HepG2 (cell line): ENCODE measurements around the gene COG1. TPM values are rescaled to one million over a fixed set of nuclear protein-coding genes. Genes with fewer than 3 reads are reported as not detected.

Source experiments
- ADNP ChIP-seq: sonication (generic); formaldehyde crosslinking; IDR thresholded peaks from 2 replicates; pipeline ENCODE4 v1.4.0; 2020; ENCODE audit warnings: missing genetic modification reagents
- CSRNP2 ChIP-seq: sonication (generic); formaldehyde crosslinking; conservative IDR thresholded peaks from 2 replicates; pipeline ENCODE4 v1.8.0; 2022; ENCODE audit warnings: low read depth, missing genetic modification reagents
- EED ChIP-seq: sonication (generic); formaldehyde crosslinking; IDR thresholded peaks from 2 replicates; pipeline ENCODE4 v1.5.0; 2020; ENCODE audit warnings: mild to moderate bottlenecking, missing genetic modification reagents
- FOSL2 ChIP-seq: sonication (generic); formaldehyde crosslinking; IDR thresholded peaks from 2 replicates; pipeline ENCODE4 v1.4.0; 2020; ENCODE audit warnings: missing genetic modification reagents
- GABPA ChIP-seq, 2 experiments: IDR thresholded peaks; 2 replicates each; pipeline ENCODE4 v1.6.1; 2011 to 2016; ENCODE audit warnings: low read depth in 2 of 2, low read length in 1 of 2, missing biosample characterization in 1 of 2, missing genetic modification characterization in 1 of 2
- GRHL1 ChIP-seq: sonication (generic); formaldehyde crosslinking; conservative IDR thresholded peaks from 2 replicates; pipeline ENCODE4 v1.8.0; 2022; ENCODE audit warnings: missing genetic modification reagents
- HOXA7 ChIP-seq: sonication (generic); formaldehyde crosslinking; IDR thresholded peaks from 2 replicates; pipeline ENCODE4 v1.8.1; 2022; ENCODE audit warnings: mild to moderate bottlenecking, missing genetic modification reagents, moderate library complexity
- IKZF1 ChIP-seq: fragments of 450-650 bp; IDR thresholded peaks from 2 replicates; pipeline ENCODE4 v1.7.1; 2016
- JDP2 ChIP-seq: sonication (generic); formaldehyde crosslinking; IDR thresholded peaks from 2 replicates; pipeline ENCODE4 v1.8.1; 2022; ENCODE audit warnings: missing genetic modification reagents, borderline replicate concordance
- RFX1 ChIP-seq: fragments of 450-650 bp; IDR thresholded peaks from 2 replicates; pipeline ENCODE4 v1.6.1; 2017
- SAFB2 ChIP-seq: sonication (generic); formaldehyde crosslinking; IDR thresholded peaks from 2 replicates; pipeline ENCODE4 v1.5.1; 2020; ENCODE audit warnings: missing genetic modification reagents, low read depth, mild to moderate bottlenecking, borderline replicate concordance
- SKIL ChIP-seq: sonication (generic); formaldehyde crosslinking; IDR thresholded peaks from 2 replicates; pipeline ENCODE4 v1.8.0; 2022; ENCODE audit warnings: missing genetic modification reagents, mild to moderate bottlenecking, moderate library complexity, borderline replicate concordance
- SOX13 ChIP-seq, 3 experiments: fragments of 450-650 bp in 1 of 3; sonication (generic) in 1 of 3; formaldehyde crosslinking in 1 of 3; IDR thresholded peaks in 2 of 3; conservative IDR thresholded peaks in 1 of 3; 2 replicates each; pipeline versions ENCODE4 v1.5.0 to v1.6.1; 2016 to 2020; ENCODE audit warnings: antibody characterized with exemption in 1 of 3, mild to moderate bottlenecking in 1 of 3, missing compliant biosample characterization in 1 of 3, missing genetic modification reagents in 1 of 3, moderate library complexity in 1 of 3
- SRY ChIP-seq: sonication (generic); formaldehyde crosslinking; IDR thresholded peaks from 2 replicates; pipeline ENCODE4 v1.8.0; 2022; ENCODE audit warnings: mild to moderate bottlenecking, missing genetic modification reagents
- WIZ ChIP-seq: sonication (generic); formaldehyde crosslinking; IDR thresholded peaks from 2 replicates; pipeline ENCODE4 v1.5.1; 2020; ENCODE audit warnings: mild to moderate bottlenecking, missing genetic modification reagents
- ZBTB7A ChIP-seq: sonication (generic); formaldehyde crosslinking; IDR thresholded peaks from 2 replicates; pipeline ENCODE4 v1.8.0; 2022; ENCODE audit warnings: mild to moderate bottlenecking, missing genetic modification reagents
- ZFP36L1 ChIP-seq: sonication (generic); formaldehyde crosslinking; IDR thresholded peaks from 2 replicates; pipeline ENCODE4 v1.8.0; 2022; ENCODE audit warnings: mild to moderate bottlenecking, missing genetic modification reagents, moderate library complexity
- ZNF292 ChIP-seq: sonication (generic); formaldehyde crosslinking; IDR thresholded peaks from 2 replicates; pipeline ENCODE4 v1.8.1; 2022; ENCODE audit warnings: mild to moderate bottlenecking, low read depth, missing genetic modification reagents, borderline replicate concordance
- ZNF546 ChIP-seq: sonication (generic); formaldehyde crosslinking; conservative IDR thresholded peaks from 2 replicates; pipeline ENCODE4 v1.8.1; 2023; ENCODE audit warnings: mild to moderate bottlenecking, missing genetic modification reagents
- ZNF580 ChIP-seq: IDR thresholded peaks from 2 replicates; pipeline ENCODE4 v1.6.1; 2016; ENCODE audit warnings: low read depth, borderline replicate concordance
- ZNF644 ChIP-seq: IDR thresholded peaks from 2 replicates; pipeline ENCODE4 v1.6.1; 2016; ENCODE audit warnings: low read depth
- ZNF7 ChIP-seq: IDR thresholded peaks from 2 replicates; pipeline ENCODE4 v1.6.1; 2016; ENCODE audit warnings: missing biosample characterization, missing genetic modification reagents
- ZNF75D ChIP-seq: sonication (generic); formaldehyde crosslinking; IDR thresholded peaks from 2 replicates; pipeline ENCODE4 v1.8.1; 2023; ENCODE audit warnings: missing genetic modification reagents, mild to moderate bottlenecking, borderline replicate concordance
- polyA plus RNA-seq, 8 experiments: library from polyadenylated mRNA; depleted of rRNA in 3 of 8; stranded (reverse) in 7 of 8; unstranded in 1 of 8; fragments of >200 nt; fragmentation: Illumina TruSeq in 4 of 8; extraction: Trizol in 4 of 8; gene quantifications; 2 replicates each; pipeline versions ENCODE4 v1.2.1 to v1.2.3, GENCODE V29; 2011 to 2016; ENCODE audit warnings: low read depth in 4 of 8, missing spikeins in 1 of 8, mixed read lengths in 1 of 8; ENCODE audit not compliant: insufficient read depth in 1 of 8
- total RNA-seq, 5 experiments: library from RNA; depleted of rRNA; stranded (reverse); fragments of >200 nt; fragmentation: Illumina TruSeq; extraction: Trizol; gene quantifications; 2 replicates each; pipeline ENCODE4 v1.2.3, GENCODE V29; 2016; ENCODE audit warnings: low read depth in 1 of 5

The COG1 gene
- total and polyA plus RNA-seq, 2 of the 13 experiments (the other 11 are each of a cell fraction or from before 2014, with no cell fraction given) = 36.6 to 39.7 TPM

- TF ChIP-seq ZNF580 (CRISPR knock-in tag) = no peak; the same call in 1 of the 2 replicates
- peak; percentile 7; the same call in 1 of the 2 replicates for TF ChIP-seq ZNF644 (CRISPR knock-in tag)
- no peak for TF ChIP-seq SOX13 (IDR thresholded peaks at IDR 0.05)
- TF ChIP-seq SOX13 (CRISPR knock-in tag; conservative IDR thresholded peaks at IDR 0.05 in 1 of 2, IDR thresholded peaks at IDR 0.05 in 1 of 2) = peak in 1 of 2 experiments; percentile 69; a peak in 2 of 4 replicates
- no peak for TF ChIP-seq ZNF7 (CRISPR knock-in tag)
- TF ChIP-seq ZNF546 (CRISPR knock-in tag) = peak; percentile 89
- no peak for TF ChIP-seq IKZF1
- peak; percentile 62; the same call in 1 of the 2 replicates for TF ChIP-seq SKIL (CRISPR knock-in tag)
- TF ChIP-seq SRY (CRISPR knock-in tag) = peak; percentile 63; the same call in 1 of the 2 replicates
- TF ChIP-seq ADNP (CRISPR knock-in tag) = no peak
- no peak for TF ChIP-seq ZFP36L1 (CRISPR knock-in tag)
- TF ChIP-seq HOXA7 (CRISPR knock-in tag) = no peak
- TF ChIP-seq EED (CRISPR knock-in tag) = peak; percentile 49
- no peak for TF ChIP-seq ZNF75D
- no peak for TF ChIP-seq GRHL1 (CRISPR knock-in tag)
- TF ChIP-seq ZNF292 (CRISPR knock-in tag) = peak; percentile 71
- TF ChIP-seq SAFB2 (CRISPR knock-in tag) = peak; percentile 79
- TF ChIP-seq WIZ (CRISPR knock-in tag) = peak; percentile 91
- no peak for TF ChIP-seq CSRNP2 (CRISPR knock-in tag)
- no peak; the same call in 1 of the 2 replicates for TF ChIP-seq JDP2 (CRISPR knock-in tag)
- TF ChIP-seq ZBTB7A (CRISPR knock-in tag) = peak; percentile 63; the same call in 1 of the 2 replicates
- no peak for TF ChIP-seq RFX1
- TF ChIP-seq FOSL2 = peak; percentile 51
- TF ChIP-seq GABPA (IDR thresholded peaks at IDR 0.05; ENCODE audit: low read depth, low read length) = peak; percentile 75
- TF ChIP-seq GABPA (CRISPR knock-in tag; IDR thresholded peaks at IDR 0.05; ENCODE audit: low read depth) = peak; percentile 90
Observed at GRCh38 chr17:73231841-73232586, 39.2 kb downstream of the COG1 start (continued).
